Measurements from ENCODE around the gene ICAM5. TPM values are rescaled to one million over a fixed set of nuclear protein-coding genes. Genes with fewer than 3 reads are reported as not detected.
A peak's percentile ranks its signal among the peaks of the same experiment; 100 is the strongest.

ICAM5 gene
- total and polyA plus RNA-seq, 2 experiments from 2014 or later = 0.23 to 0.57 TPM

GRCh38 chr19:10245189-10245939, 44.4 kb upstream of the ICAM5 start:
- Histone ChIP-seq H3K27me3 (no peaks in the 10 kb centered on the region), H2AFZ (no peak overlapping the region), H3K9me2 (replicated peaks; ENCODE audit: insufficient read depth) (no peaks in the 10 kb centered on the region), H3K36me3 (replicated peaks; ENCODE audit: insufficient read depth, low read depth) (no peaks in the 10 kb centered on the region), H3K79me2 (no peaks in the 10 kb centered on the region), H3K4me3 (no peak overlapping the region), H3K27ac (no peak overlapping the region), H3K4me2 (no peak overlapping the region), H3K4me1 (ENCODE audit: insufficient read depth) (no peaks in the 10 kb centered on the region), H4K20me1 (ENCODE audit: insufficient read depth, poor library complexity, severe bottlenecking) (no peaks in the 10 kb centered on the region), H3K9me3 (ENCODE audit: low read depth) (no peaks in the 10 kb centered on the region)
- DNase-seq (ENCODE audit: low spot score) = no peak
- TF ChIP-seq EZH2 (IDR thresholded peaks at IDR 0.05; ENCODE audit: borderline replicate concordance) = no peak
- TF ChIP-seq CTCF (IDR thresholded peaks at IDR 0.05; ENCODE audit: poor library complexity) = no peak
- TF ChIP-seq EZH2phosphoT487 (IDR thresholded peaks at IDR 0.05; ENCODE audit: low read depth, severe bottlenecking, unreplicated experiment) = no peak
- WGBS (ENCODE audit: low lambda C conversion rate, missing lambda C conversion rate) = 81% methylated on average over 9 of the region's 9 CpGs

- Histone ChIP-seq H3K9me3 (ENCODE audit: low read depth) (no peaks in the 10 kb centered on the region), H3K27ac (no peak overlapping the region), H3K4me2 (no peak overlapping the region), H3K79me2 (peaks cover 3% of the 10 kb centered on the region), H2AFZ (no peak overlapping the region), H3K4me3 (no peak overlapping the region), H3K9me2 (replicated peaks; ENCODE audit: insufficient read depth) (no peaks in the 10 kb centered on the region), H4K20me1 (ENCODE audit: insufficient read depth, poor library complexity, severe bottlenecking) (no peaks in the 10 kb centered on the region), H3K36me3 (replicated peaks; ENCODE audit: insufficient read depth, low read depth) (no peaks in the 10 kb centered on the region), H3K4me1 (ENCODE audit: insufficient read depth) (no peaks in the 10 kb centered on the region), H3K27me3 (no peaks in the 10 kb centered on the region)
- 85% methylated on average over 6 of the region's 6 CpGs for WGBS (ENCODE audit: low lambda C conversion rate, missing lambda C conversion rate)
- TF ChIP-seq CTCF (IDR thresholded peaks at IDR 0.05; ENCODE audit: poor library complexity) = no peak
- no peak for DNase-seq (ENCODE audit: low spot score)
These were observed 43.2 kb upstream of the ICAM5 start for GRCh38 chr19:10246511-10246910.

- H2AFZ ChIP-seq = peak within 1 kb of the TSS; percentile 70
- no peaks in the 10 kb centered on the region for H3K27me3 ChIP-seq
- H3K4me2 ChIP-seq = peak within 1 kb of the TSS; percentile 100
- peak within 1 kb of the TSS; percentile 67 for H3K27ac ChIP-seq
- peak; percentile 98 for DNase-seq (ENCODE audit: low spot score)
- peak within 1 kb of the TSS; percentile 52 for H3K4me3 ChIP-seq
- no peak for TF ChIP-seq EZH2 (IDR thresholded peaks at IDR 0.05; ENCODE audit: borderline replicate concordance)
- no peak for TF ChIP-seq CTCF (IDR thresholded peaks at IDR 0.05; ENCODE audit: poor library complexity)
- no peak for TF ChIP-seq EZH2phosphoT487 (IDR thresholded peaks at IDR 0.05; ENCODE audit: low read depth, severe bottlenecking, unreplicated experiment)
- H3K36me3 ChIP-seq (replicated peaks; ENCODE audit: insufficient read depth, low read depth) = no peaks in the 10 kb centered on the region
- peaks cover 4% of the 10 kb centered on the region for H3K4me1 ChIP-seq (ENCODE audit: insufficient read depth)
- peaks cover 13% of the 10 kb centered on the region for H3K79me2 ChIP-seq
- H4K20me1 ChIP-seq (ENCODE audit: insufficient read depth, poor library complexity, severe bottlenecking) = no peaks in the 10 kb centered on the region
- WGBS (ENCODE audit: low lambda C conversion rate, missing lambda C conversion rate) = under 1% methylated on average over 76 of the region's 77 CpGs
- no peaks in the 10 kb centered on the region for H3K9me3 ChIP-seq (ENCODE audit: low read depth)
- no peaks in the 10 kb centered on the region for H3K9me2 ChIP-seq (replicated peaks; ENCODE audit: insufficient read depth)
These were observed 37.7 kb upstream of the ICAM5 start, which contains the start of gene MRPL4 for GRCh38 chr19:10251792-10252694. TSS of gene MRPL4 (plus strand) at chr19:10252214. CDS start at chr19:10252254, 40 bp downstream.
